GM21423 (cell line): ENCODE measurements around the gene PER3.

Experiments
- ATAC-seq: cut with Tn5 transposase; IDR thresholded peaks from one replicate; pipeline ENCODE4 v1.9.1; 2021; ENCODE audit warnings: mild to moderate bottlenecking, moderate library complexity; ENCODE audit not compliant: unreplicated experiment

Gene PER3

GRCh38 chr1:7783826-7784491 lies at the start of gene PER3:
Gene PER3, plus strand, starts transcription at chr1:7784291. Its CDS starts 587 bp downstream, at chr1:7784878.
- ATAC-seq: peak; percentile 88

- ATAC-seq: no peak
Measured at GRCh38 chr1:7738044-7738443, 46.0 kb upstream of the PER3 start.

GRCh38 chr1:7743346-7743745 lies 40.7 kb upstream of the PER3 start:
- no peak for ATAC-seq

GRCh38 chr1:7744882-7745281 lies 39.2 kb upstream of the PER3 start:
- ATAC-seq: no peak

GRCh38 chr1:7745783-7746182 lies 38.3 kb upstream of the PER3 start:
- ATAC-seq: no peak

- ATAC-seq: no peak
Measured at GRCh38 chr1:7747605-7748004, 36.5 kb upstream of the PER3 start.

GRCh38 chr1:7749126-7749525 lies 35.0 kb upstream of the PER3 start:
- no peak for ATAC-seq

- no peak for ATAC-seq
Measured at GRCh38 chr1:7751174-7751573, 32.9 kb upstream of the PER3 start.

GRCh38 chr1:7752512-7753417 lies 31.3 kb upstream of the PER3 start:
- no peak for ATAC-seq

GRCh38 chr1:7753641-7754040 lies 30.4 kb upstream of the PER3 start:
- peak; percentile 46 for ATAC-seq

GRCh38 chr1:7754234-7754633 lies 29.9 kb upstream of the PER3 start:
- ATAC-seq: no peak

- no peak for ATAC-seq
Measured at GRCh38 chr1:7755448-7755847, 28.6 kb upstream of the PER3 start.

- ATAC-seq: no peak
Measured at GRCh38 chr1:7760245-7760644, 23.8 kb upstream of the PER3 start.

GRCh38 chr1:7761103-7761502 lies 23.0 kb upstream of the PER3 start:
- ATAC-seq: no peak

- no peak for ATAC-seq
Measured at GRCh38 chr1:7767176-7767575, 16.9 kb upstream of the PER3 start.

GRCh38 chr1:7768583-7768982 lies 15.5 kb upstream of the PER3 start:
- ATAC-seq: no peak

- ATAC-seq: no peak
Measured at GRCh38 chr1:7769673-7770412, 14.2 kb upstream of the PER3 start.

GRCh38 chr1:7770669-7770996 lies 13.5 kb upstream of the PER3 start:
- peak; percentile 4 for ATAC-seq

GRCh38 chr1:7770997-7771822 lies 12.9 kb upstream of the PER3 start, which contains the start of gene VAMP3:
Gene VAMP3, plus strand, starts transcription at chr1:7771296. Its CDS starts 88 bp downstream, at chr1:7771384.
- ATAC-seq: peak; percentile 82

GRCh38 chr1:7771823-7772299 lies 12.2 kb upstream of the PER3 start:
- ATAC-seq: no peak

- no peak for ATAC-seq
Measured at GRCh38 chr1:7777591-7777990, 6.5 kb upstream of the PER3 start.
